Posterior vena cava (tissue), 2 donors: Measurements from ENCODE around the gene ASTN2. TPM values are rescaled to one million over a fixed set of nuclear protein-coding genes. Genes with fewer than 3 reads are reported as not detected.
"Not testable (repeated sequence)": the region's sequence is repeated elsewhere in the genome, so short reads cannot be mapped to it uniquely, and the experiment has no call there.

Source experiments
- DNase-seq: peaks from one replicate; pipeline ENCODE4 v3.0.0-alpha.2; 2020; ENCODE audit warnings: low spot score
- intact Hi-C, 2 donors: fragments of 100-400 bp; cut with DNase I; formaldehyde crosslinking; loops; one replicate each; pipeline versions ENCODE4 v1.14.1 to v1.14.2; 2022 to 2023
- total RNA-seq, 2 donors: library from RNA; stranded (reverse); fragmentation: NEBNext Ultra II Directional; extraction: Animal tissue kit (Norgen Biotek cat#: 25700); gene quantifications; one replicate each; pipeline ENCODE4 v1.2.1, GENCODE V29; 2021
- donor health status: DM: yes; HTN: yes; CAD: no.
- donor health status: DM: yes; HTN: yes; CAD: no.

Gene ASTN2
- total RNA-seq, 2 donors from 2014 or later = 4.3 to 5.8 TPM

- intact Hi-C loops = no loop called here
- no peak for DNase-seq
Measured at GRCh38 chr9:117073071-117073470, 341.8 kb downstream of the ASTN2 start.

GRCh38 chr9:117072216-117072615 lies 342.6 kb downstream of the ASTN2 start:
- DNase-seq = no peak
- intact Hi-C loops = no loop called here

- intact Hi-C loops = not testable (repeated sequence)
Measured at GRCh38 chr9:117071673-117072207, 343.1 kb downstream of the ASTN2 start.

GRCh38 chr9:117063721-117064471 lies 351.0 kb downstream of the ASTN2 start:
- intact Hi-C loops = no loop called here
- DNase-seq = no peak

More at GRCh38 chr9:117071673-117072207, 343.1 kb downstream of the ASTN2 start:
- DNase-seq = not testable (repeated sequence)

- no peak for DNase-seq
- intact Hi-C loops = no loop called here
Measured at GRCh38 chr9:117060963-117061362, 353.9 kb downstream of the ASTN2 start.

- DNase-seq = no peak
- intact Hi-C loops = no loop called here
Measured at GRCh38 chr9:117050007-117050406, 364.9 kb downstream of the ASTN2 start.

- intact Hi-C loops = no loop called here
Measured at GRCh38 chr9:117046666-117047327, 368.1 kb downstream of the ASTN2 start.

GRCh38 chr9:117044241-117044640 lies 370.6 kb downstream of the ASTN2 start:
- intact Hi-C loops = loop anchor here in 1 of 2 donors (5.0 kb wide), 1 partner anchor 732 kb away; no protein-coding TSS in a partner anchor
- no peak for DNase-seq

More at GRCh38 chr9:117046666-117047327, 368.1 kb downstream of the ASTN2 start:
- no peak for DNase-seq

- intact Hi-C loops = loop anchor here in 1 of 2 donors (5.0 kb wide), 1 partner anchor 731 kb away; no protein-coding TSS in a partner anchor
Measured at GRCh38 chr9:117043159-117043558, 371.7 kb downstream of the ASTN2 start.

GRCh38 chr9:117035546-117035945 lies 379.3 kb downstream of the ASTN2 start:
- DNase-seq = no peak
- intact Hi-C loops = no loop called here

More at GRCh38 chr9:117043159-117043558, 371.7 kb downstream of the ASTN2 start:
- DNase-seq = no peak

- intact Hi-C loops = no loop called here
Measured at GRCh38 chr9:117034866-117035265, 380.0 kb downstream of the ASTN2 start.

GRCh38 chr9:117030254-117030768 lies 384.5 kb downstream of the ASTN2 start:
- intact Hi-C loops = no loop called here
- no peak for DNase-seq

More at GRCh38 chr9:117034866-117035265, 380.0 kb downstream of the ASTN2 start:
- DNase-seq = no peak

GRCh38 chr9:117029341-117029740 lies 385.5 kb downstream of the ASTN2 start:
- DNase-seq = no peak
- intact Hi-C loops = no loop called here

- intact Hi-C loops = no loop called here
- DNase-seq = no peak
Measured at GRCh38 chr9:117028103-117028858, 386.6 kb downstream of the ASTN2 start.

GRCh38 chr9:117021906-117022305 lies 393.0 kb downstream of the ASTN2 start:
- no peak for DNase-seq
- intact Hi-C loops = no loop called here

GRCh38 chr9:117018966-117019617 lies 395.8 kb downstream of the ASTN2 start:
- DNase-seq = no peak
- intact Hi-C loops = no loop called here

GRCh38 chr9:117017414-117017985 lies 397.4 kb downstream of the ASTN2 start:
- intact Hi-C loops = no loop called here
- DNase-seq = no peak

GRCh38 chr9:117014061-117014460 lies 400.8 kb downstream of the ASTN2 start:
- no peak for DNase-seq
- intact Hi-C loops = no loop called here
